ENCODE data around the gene CLCN4. TPM values are rescaled to one million over a fixed set of nuclear protein-coding genes. Genes with fewer than 3 reads are reported as not detected.
A peak's percentile ranks its signal among the peaks of the same experiment; 100 is the strongest.

The CLCN4 gene
- total RNA-seq, 6 donors from 2014 or later: 5.2 to 26.3 (median 11.7) TPM

DNA sequence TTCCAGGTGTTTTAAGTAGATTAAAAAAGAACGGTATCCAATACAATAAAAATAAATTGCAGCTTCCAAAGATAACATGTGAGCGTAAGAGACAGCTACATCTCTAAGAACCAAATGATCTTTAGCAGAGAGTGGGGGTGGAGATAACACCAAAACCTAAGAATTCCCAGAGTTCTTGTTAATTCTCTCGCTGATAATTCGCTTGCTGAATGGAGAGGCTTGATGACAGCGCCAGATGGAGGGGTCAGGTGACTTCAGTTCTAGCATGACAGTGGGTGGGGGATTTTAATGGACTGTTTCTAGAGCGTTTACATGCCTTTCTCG, 2.3 kb downstream of the CLCN4 start:
- no peaks in the 10 kb centered on the region for H3K9me3 ChIP-seq
- DNase-seq (no peak), ATAC-seq (ENCODE audit: low FRiP score in 2 of 2) (no peak)
- TF ChIP-seq EP300 (IDR thresholded peaks at IDR 0.05) (no peak), POLR2A (IDR thresholded peaks at IDR 0.05) (no peak), POLR2AphosphoS5 (IDR thresholded peaks at IDR 0.05) (no peak)
- TF ChIP-seq, protein P1, sequence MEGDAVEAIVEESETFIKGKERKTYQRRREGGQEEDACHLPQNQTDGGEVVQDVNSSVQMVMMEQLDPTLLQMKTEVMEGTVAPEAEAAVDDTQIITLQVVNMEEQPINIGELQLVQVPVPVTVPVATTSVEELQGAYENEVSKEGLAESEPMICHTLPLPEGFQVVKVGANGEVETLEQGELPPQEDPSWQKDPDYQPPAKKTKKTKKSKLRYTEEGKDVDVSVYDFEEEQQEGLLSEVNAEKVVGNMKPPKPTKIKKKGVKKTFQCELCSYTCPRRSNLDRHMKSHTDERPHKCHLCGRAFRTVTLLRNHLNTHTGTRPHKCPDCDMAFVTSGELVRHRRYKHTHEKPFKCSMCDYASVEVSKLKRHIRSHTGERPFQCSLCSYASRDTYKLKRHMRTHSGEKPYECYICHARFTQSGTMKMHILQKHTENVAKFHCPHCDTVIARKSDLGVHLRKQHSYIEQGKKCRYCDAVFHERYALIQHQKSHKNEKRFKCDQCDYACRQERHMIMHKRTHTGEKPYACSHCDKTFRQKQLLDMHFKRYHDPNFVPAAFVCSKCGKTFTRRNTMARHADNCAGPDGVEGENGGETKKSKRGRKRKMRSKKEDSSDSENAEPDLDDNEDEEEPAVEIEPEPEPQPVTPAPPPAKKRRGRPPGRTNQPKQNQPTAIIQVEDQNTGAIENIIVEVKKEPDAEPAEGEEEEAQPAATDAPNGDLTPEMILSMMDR (IDR thresholded peaks at IDR 0.05): no peak
- H3K4me1 ChIP-seq: peaks cover 0 to 16% (median 2%) of the 10 kb centered on the region in 4 donors
- no peak overlapping the region for H3K27ac ChIP-seq
- no peak overlapping the region for H3K4me3 ChIP-seq
- no peaks in the 10 kb centered on the region for H3K36me3 ChIP-seq
- 75 to 81% methylated on average over 7 of the region's 7 CpGs for WGBS, 2 donors
- peaks cover 0 to 6% (median 0%) of the 10 kb centered on the region in 4 donors for H3K27me3 ChIP-seq

DNA sequence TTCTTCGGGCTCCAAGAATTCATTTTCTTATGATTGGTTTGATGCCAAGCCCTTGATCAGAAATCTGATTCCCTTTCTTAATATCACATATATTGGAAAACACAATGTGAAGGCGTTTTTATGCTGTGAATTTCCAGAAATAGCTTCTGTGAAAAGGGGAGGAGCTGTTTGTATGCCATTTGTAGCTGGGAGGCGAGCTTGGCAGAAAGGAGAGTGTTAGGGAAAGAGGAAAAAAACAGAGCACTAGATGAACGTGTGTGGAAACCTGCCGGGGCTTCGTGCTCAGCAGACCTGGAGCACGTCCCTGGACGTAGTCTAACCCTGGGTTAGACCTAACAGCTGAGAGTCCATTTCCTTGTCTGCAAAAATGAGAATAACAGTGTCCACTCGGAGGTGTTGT, 3.4 kb downstream of the CLCN4 start:
- Histone ChIP-seq H3K36me3 (no peaks in the 10 kb centered on the region), H3K27me3 (peaks cover 0 to 6% (median 0%) of the 10 kb centered on the region in 4 donors), H3K4me3 (no peak overlapping the region), H3K27ac (no peak overlapping the region), H3K9me3 (no peaks in the 10 kb centered on the region), H3K4me1 (peaks cover 0 to 16% (median 2%) of the 10 kb centered on the region in 4 donors)
- TF ChIP-seq, protein P1 (IDR thresholded peaks at IDR 0.05): no peak
- TF ChIP-seq POLR2A (IDR thresholded peaks at IDR 0.05) (no peak), POLR2AphosphoS5 (IDR thresholded peaks at IDR 0.05) (no peak), EP300 (IDR thresholded peaks at IDR 0.05) (no peak)
- ATAC-seq (ENCODE audit: low FRiP score in 2 of 2) (no peak), DNase-seq (no peak)
- WGBS, 2 donors: 47 to 64% methylated on average over 9 of the region's 9 CpGs

DNA sequence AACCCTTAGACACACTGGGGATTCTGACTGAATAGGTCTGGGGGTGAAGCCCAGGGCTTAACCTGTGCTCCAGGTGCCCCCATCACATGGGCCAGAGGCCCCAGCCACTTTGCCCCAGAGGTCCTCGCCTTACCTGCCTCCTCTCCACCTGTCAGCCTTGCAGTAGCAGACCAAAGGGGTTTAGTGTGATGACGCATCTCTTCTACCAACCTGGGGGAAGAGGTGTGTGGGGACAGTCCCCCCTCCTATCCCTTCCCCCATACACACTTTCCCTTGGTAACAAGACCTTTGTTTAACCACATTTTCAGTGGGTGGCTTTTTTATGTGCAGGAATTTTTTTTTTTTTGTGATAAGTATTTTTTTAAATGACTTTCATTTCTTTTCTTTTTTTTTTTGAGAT, 6.3 kb downstream of the CLCN4 start:
- no peak overlapping the region for H3K4me3 ChIP-seq
- no peak overlapping the region for H3K27ac ChIP-seq
- peaks cover 0 to 18% (median 1%) of the 10 kb centered on the region in 4 donors for H3K4me1 ChIP-seq
- H3K36me3 ChIP-seq: no peaks in the 10 kb centered on the region
- ATAC-seq (ENCODE audit: low FRiP score in 2 of 2) (no peak), DNase-seq (no peak)
- 77 to 100% methylated on average over 2 of the region's 2 CpGs for WGBS, 2 donors
- no peaks in the 10 kb centered on the region for H3K9me3 ChIP-seq
- TF ChIP-seq, protein P1 (IDR thresholded peaks at IDR 0.05): no peak
- TF ChIP-seq POLR2AphosphoS5 (IDR thresholded peaks at IDR 0.05) (no peak), EP300 (IDR thresholded peaks at IDR 0.05) (no peak), POLR2A (IDR thresholded peaks at IDR 0.05) (no peak)
- H3K27me3 ChIP-seq: peaks cover 0 to 6% (median 0%) of the 10 kb centered on the region in 4 donors

DNA sequence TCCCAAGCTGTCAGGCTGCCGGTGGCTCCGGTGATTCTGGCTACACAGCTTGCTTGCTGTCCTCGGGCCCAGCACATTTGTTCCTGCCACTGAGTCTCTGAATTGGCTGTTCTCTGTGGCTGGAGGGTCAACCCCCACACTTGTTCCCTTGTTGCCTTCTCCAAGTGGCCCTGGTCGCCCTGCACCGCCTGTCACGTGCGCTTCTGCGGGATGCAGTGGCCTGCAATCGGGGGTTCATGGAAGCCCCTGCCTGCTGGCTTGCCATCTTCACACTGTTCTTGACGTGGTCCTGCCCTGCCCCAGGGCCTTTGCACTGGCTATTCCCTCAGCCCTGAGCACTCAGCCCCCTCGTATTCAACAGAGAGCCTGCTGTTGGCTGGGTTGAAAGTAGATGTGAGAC, 8.1 kb downstream of the CLCN4 start:
- DNase-seq: no peak
- 90 to 94% methylated on average over 6 to 11 of the region's 11 CpGs for WGBS, 2 donors
- no peaks in the 10 kb centered on the region for H3K36me3 ChIP-seq
- no peak overlapping the region for H3K4me3 ChIP-seq
- H3K4me1 ChIP-seq: peaks cover 0 to 12% (median 1%) of the 10 kb centered on the region in 4 donors
- no peak for ATAC-seq (ENCODE audit: low FRiP score in 2 of 2)
- no peaks in the 10 kb centered on the region for H3K27me3 ChIP-seq
- no peaks in the 10 kb centered on the region for H3K9me3 ChIP-seq
- H3K27ac ChIP-seq: no peak overlapping the region
- TF ChIP-seq EP300 (IDR thresholded peaks at IDR 0.05): no peak
- TF ChIP-seq, protein P1 (IDR thresholded peaks at IDR 0.05): no peak
- no peak for TF ChIP-seq POLR2AphosphoS5 (IDR thresholded peaks at IDR 0.05)
- no peak for TF ChIP-seq POLR2A (IDR thresholded peaks at IDR 0.05)

DNA sequence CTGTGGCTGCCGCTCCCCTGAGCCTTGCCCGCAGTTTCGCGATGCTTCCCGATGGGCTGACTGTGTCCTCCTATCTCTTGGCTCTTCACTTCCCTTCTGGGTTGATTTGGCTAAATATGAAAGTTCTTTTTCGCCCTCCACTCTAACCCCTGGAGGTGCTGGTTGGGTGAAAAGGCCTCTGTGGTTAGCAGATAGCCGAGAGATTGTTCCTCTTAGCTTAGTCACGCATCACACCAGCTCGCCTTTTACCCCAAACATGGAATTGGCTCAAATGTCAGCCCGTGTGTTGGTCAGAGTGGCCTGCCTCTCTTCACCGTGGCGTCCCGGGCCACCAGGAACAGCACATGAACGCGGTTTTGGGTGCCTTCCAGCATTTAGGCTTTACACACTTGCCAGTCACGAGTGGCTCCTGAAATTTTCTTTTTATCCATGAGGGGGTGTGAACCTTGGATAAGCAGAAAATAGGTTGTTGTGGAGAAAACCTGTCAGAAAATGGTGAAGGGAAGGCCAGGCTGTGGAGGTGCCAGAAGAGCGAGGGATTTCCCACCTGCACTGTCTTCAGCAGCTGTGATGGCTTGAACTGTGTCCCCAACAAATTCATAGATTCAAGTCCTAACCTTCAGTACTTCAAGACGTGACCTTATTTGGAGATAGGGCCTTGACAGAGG, 8.9 kb downstream of the CLCN4 start:
- TF ChIP-seq POLR2AphosphoS5 (IDR thresholded peaks at IDR 0.05) (no peak), POLR2A (IDR thresholded peaks at IDR 0.05) (no peak), EP300 (IDR thresholded peaks at IDR 0.05) (no peak)
- TF ChIP-seq, protein P1 (IDR thresholded peaks at IDR 0.05): no peak
- 77 to 90% methylated on average over 10 to 18 of the region's 18 CpGs for WGBS, 2 donors
- peak overlapping the region in 1 of 4 donors; percentile 42 for H3K27ac ChIP-seq
- peaks cover 0 to 12% (median 1%) of the 10 kb centered on the region in 4 donors for H3K4me1 ChIP-seq
- H3K27me3 ChIP-seq: no peaks in the 10 kb centered on the region
- peak in 1 of 2 donors; percentile 56 for ATAC-seq (ENCODE audit: low FRiP score in 2 of 2)
- no peaks in the 10 kb centered on the region for H3K9me3 ChIP-seq
- H3K36me3 ChIP-seq: no peaks in the 10 kb centered on the region
- DNase-seq: no peak
- no peak overlapping the region for H3K4me3 ChIP-seq

All from upper lobe of left lung (tissue), 6 donors.